ENCODE measurements around the gene KCNJ12.
"Not testable (repeated sequence)": the region's sequence is repeated elsewhere in the genome, so short reads cannot be mapped to it uniquely, and the experiment has no call there.

The KCNJ12 gene

DNA sequence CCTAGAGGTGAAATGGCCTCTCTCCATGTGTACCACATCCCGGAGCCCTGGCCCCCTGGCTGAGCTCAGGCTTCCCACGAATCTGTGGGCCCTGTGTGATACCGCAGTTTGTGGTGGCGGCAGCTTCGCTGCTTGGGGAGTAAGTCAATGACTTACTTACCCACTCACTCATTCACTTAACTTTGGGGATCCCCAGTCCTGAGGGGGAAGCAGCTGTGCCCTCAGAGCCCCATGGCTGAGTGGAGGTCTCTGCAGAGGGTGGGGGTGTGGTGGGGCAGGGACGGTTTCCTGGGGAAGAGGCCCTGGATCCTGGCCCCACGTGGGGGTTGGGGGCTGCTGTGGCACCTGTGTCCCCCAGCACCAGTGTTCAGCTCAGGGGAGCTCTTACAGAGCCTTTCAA is 13.2 kb downstream of the KCNJ12 start:
- DNase-seq, result no peak

GRCh38 chr17:21390294-21390693 is 14.1 kb downstream of the KCNJ12 start:
- DNase-seq, result no peak

DNA sequence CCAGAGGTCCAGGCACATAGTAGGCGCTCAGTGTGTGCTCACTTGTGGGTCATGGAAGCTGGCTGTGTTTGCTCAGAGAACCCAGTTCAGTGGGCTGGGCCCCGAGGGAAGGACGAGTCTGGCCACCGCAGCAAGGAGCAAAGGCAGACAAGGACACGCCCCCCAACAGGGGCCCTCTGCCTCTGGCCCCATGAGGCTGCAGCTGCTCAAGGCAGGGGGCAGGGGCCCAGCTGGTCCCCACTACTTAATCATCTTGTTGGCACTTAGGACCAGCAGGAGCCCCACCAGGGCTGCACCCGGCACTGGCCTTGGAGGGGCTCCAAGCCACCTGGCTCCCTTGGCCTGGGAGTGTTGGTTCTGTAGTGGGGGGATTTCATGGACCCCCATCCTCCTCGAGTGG is 16.1 kb downstream of the KCNJ12 start:
- peak; percentile 88 to 98 for DNase-seq

DNA sequence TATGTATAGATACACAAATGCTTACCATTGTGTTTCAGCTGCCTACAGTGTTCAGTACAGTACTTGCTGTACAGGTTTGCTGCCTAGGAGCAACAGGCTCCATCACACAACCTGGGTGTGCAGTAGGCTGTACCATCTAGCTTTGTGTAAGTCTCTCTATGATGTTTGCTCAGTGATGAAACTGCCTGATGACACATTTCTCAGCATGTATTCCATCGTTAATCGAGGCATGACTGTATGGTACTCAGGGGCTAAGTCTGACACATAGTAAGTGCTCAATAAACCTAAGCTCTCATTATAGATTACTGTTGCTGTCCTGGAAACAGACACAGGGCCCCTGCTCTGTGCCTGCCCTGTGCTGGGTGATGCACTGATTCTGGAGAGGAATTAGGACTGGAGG is 18.1 kb downstream of the KCNJ12 start:
- no peak for DNase-seq

- no peak for DNase-seq
These were observed 19.6 kb downstream of the KCNJ12 start for GRCh38 chr17:21395764-21396163.

DNA sequence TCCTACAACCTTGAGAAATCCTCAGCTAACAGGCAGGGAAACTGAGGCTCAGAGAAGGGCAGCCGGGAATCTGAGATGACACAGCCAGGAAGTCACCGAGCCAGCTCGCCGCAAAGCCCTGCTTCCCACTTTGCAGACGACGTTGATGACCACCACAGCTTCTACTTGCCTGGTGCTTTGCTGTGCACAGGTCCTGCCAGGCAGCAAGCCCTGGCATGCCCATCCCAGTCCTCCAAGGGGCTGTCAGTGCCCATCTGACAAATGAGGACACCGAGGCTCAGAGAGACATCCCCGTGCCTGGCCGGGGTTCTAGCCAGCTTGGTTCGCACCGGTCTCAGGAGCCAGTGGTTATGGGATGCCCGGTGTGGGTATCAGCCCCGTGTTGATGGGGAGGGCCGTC is 20.1 kb downstream of the KCNJ12 start:
- DNase-seq, result no peak

DNA sequence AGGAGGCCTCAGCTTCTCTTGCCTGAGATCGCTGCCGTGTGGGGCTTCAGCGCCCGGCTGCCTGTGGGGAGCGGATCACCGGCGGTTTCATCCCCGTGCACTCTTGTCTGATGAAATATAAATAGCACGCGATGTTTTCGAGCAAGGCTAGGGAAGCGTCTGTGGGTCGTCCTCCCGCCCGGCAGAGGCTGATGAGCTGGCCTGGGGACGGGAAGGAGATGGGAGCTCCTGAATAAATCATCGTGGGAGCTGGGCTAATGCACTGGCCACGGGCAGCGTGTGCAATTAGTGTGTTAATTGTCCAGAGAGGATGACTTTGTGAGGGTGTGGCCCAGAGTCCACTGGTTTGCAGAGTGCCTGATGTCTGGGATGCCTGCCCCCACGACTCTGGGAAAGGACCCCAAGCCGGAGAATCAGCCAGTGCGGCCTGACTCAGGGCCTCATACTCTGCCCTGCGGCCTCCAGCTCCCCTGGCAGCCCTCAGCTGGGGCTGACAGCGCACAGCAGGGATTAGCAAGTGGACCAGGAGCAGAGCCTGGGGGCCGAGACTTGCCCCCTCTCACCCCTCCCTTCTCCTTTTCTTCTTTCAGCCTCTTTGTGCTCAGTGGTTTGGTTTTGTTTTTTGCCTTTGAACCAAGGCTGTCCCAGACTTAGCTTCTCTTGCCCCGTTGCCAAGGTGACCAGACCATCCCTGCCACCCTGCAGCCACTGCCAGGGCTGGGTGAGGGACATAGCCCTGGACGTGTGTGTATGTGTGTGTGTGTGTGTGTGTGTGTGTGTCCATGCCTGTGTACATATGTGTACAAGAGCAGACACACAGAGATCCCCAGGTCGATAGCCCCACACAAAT is 21.4 kb downstream of the KCNJ12 start:
- no peak for DNase-seq

DNA sequence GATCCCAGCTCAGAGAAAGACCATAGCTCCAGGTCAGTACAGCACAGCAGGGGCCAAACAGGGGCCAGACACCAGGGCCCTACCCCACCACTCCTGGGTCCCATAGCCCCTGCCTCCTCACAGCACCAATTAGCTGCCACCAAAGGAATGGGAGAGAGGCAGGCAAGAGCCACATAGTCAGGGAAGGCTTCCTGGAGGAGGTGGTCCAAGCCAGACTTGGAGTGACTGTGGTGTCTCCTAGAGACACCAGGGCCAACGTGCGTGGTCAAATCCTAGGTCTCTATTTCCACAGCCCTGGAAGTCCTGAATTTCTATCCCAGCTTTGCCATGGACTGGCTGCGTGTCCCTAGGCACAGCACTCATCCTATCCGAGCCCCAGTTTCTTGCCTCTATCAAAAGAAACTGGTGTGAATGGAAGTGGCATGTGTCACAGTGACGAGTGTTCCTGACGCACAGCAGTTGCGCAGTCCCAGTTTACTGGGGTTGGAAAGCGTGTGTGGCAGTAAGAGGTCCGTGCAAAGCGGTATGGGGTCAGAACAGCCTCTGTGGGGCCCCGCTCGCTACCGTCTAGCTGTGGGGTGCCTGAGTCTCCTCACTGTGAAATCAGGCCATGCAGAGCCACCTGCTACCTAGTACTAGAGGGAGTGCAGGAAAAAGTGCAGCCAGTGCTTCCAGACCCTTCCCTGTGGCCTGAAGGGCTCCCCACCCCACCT is 23.5 kb downstream of the KCNJ12 start:
- DNase-seq, result no peak

GRCh38 chr17:21400187-21400569 is 24.0 kb downstream of the KCNJ12 start:
- not testable (repeated sequence) for DNase-seq

GRCh38 chr17:21400816-21401593 is 24.8 kb downstream of the KCNJ12 start:
- DNase-seq, result no peak

DNA sequence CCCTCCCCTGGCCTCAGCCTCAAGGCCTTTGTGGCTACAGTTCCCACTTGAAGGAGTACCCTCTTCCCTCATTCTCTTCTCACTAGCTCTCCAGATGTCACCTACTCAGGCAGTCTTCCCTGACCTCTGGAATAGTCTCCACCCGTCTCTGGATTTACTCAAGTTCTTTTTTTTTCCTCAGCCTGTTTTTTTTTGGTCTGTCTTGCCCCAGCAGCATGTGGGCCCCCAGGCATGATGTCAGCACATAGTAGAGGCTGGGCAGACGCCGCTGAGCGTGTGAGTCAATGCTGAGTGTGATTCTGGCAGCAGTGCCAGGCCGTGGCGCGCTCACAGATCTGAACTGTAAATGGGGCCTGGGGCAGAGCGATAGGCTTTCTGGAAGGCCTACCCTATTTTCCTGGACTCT is 26.0 kb downstream of the KCNJ12 start:
- peak in 1 of 2 experiments; percentile 25 for DNase-seq

DNA sequence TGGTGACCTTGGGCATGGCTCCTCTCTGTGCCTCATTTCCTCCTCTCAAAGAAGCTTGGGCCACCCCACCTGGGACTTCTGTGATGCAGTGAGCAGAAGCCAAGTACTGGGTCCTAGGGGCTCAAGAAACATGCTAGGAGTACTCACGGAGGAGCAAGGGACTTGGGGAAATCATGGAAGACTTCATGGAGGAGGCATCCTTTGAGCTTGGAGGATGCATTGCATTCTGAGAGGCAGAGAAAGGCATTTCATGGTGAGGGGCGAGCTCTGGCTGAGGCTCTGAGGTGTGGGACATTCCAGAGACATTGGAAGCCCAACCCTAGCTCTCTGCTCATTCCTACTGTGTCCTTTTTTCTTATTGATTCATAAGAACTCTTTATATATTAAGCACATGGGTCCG is 26.8 kb downstream of the KCNJ12 start:
- DNase-seq, result not testable (repeated sequence)

DNA sequence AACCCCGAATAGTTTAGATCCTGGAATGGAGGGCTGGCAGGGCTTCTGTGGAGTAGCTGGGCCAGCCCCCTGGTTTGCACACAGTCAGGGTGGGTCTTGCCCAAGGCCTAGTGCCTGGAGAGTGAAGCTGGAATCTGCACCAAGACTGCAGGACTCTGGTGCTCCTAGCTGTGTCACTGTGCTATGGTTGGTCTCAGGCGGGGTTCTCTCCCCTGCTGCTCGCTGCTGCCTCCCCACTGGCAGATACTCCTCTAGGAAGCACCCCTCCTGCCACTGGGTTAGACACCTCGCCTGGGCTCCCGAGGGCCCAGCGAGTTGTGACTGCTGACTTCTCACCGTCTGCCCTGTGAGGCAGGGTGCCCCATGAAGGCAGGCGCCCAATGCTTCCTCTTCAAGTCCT is 27.9 kb downstream of the KCNJ12 start:
- DNase-seq, result not testable (repeated sequence)

GRCh38 chr17:21404539-21404938 is 28.4 kb downstream of the KCNJ12 start:
- not testable (repeated sequence) for DNase-seq

DNA sequence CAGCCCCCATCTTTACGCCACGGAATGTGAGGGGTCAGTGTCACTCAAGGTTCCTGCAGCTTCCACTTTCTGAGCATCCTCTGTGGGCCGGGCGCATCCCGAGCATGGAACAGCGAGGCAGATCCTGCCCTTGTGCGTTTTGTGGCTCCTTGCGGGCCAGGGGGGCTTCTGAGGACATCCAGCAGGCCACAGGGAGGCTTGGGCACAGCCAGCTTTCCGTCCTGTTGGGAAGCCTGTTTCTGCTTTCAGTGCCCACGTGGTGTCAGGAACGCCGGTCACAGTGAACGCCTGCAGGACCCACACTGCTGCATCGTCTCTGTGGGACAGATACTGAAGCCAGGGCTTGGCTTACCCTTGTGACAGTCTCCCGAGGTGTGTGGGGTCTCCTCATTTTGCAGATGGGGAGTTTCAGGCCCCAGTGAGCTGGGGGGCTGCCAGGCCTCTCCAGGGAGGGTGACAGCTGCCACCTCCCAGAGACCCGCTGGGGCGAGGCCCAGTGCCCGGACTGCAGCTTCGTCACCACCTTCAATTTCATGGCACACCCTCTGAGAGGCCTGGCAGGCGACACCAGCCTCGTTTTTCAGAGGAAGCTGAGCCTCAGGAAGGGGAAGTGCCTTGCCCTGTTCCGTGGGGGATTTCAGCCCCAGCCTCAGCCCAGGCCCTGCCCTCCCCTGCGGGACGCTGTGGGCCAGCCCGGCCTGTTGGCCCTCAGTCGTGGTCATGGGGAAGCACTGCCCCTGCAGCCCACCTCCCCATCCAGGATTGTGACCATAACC is 29.0 kb downstream of the KCNJ12 start:
- not testable (repeated sequence) for DNase-seq

DNA sequence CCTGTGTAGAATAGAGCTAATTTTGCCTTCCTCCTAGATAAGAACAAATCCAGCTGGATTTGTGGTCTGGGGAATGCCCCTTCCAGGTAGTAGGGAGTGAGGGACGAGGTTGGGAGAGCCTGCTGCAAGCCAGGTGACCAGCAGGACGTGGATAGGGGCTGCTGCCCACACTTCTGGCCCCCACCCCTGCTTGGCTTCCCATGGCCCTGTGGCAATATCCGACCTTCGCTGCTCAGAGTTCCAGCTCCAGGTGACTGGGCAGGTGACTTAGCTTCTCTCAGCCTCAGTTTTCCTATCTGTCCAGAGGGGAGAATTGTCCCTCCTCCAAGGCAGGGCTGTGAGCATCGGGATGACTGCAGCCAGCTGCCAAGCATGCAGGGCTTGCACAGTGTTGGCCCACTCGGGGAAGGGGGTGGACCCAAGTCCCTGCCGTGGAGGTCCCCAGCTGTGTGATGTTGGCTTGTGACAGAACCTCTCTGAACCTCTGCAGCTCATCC is 29.8 kb downstream of the KCNJ12 start:
- not testable (repeated sequence) for DNase-seq

GRCh38 chr17:21406616-21407404 is 30.7 kb downstream of the KCNJ12 start:
- DNase-seq, result not testable (repeated sequence)

GRCh38 chr17:21407752-21408151 is 31.6 kb downstream of the KCNJ12 start:
- not testable (repeated sequence) for DNase-seq

GRCh38 chr17:21408224-21408623 is 32.1 kb downstream of the KCNJ12 start:
- not testable (repeated sequence) for DNase-seq

- not testable (repeated sequence) for DNase-seq
These were observed 32.7 kb downstream of the KCNJ12 start for GRCh38 chr17:21408766-21409300.

DNA sequence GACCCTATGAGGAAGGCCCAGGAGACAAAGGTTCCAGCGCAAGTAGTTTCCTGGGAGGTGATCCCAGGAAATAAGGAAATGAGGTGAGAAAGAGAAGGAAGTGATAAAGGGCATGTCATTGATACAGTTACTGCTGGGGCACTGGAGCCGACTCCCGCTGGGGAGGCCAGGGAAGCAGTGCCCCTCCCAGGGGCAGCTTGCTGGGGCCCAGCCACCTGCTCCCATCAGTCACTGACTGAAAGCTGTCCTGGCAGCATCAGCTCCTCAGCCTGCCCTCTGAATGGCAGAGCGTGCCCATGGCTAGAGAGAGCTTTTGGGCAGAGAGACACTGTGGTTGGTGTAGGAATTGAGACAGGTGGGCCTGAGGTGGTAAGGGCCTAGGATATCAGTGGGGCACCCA is 33.2 kb downstream of the KCNJ12 start:
- DNase-seq, result peak in 1 of 2 experiments; percentile 34
